Stimulated activated CD4-positive, alpha-beta T cell treated with anti-CD3 and anti-CD28 coated beads, Interleukin-15, amount 100 ng/mL, for 24 hours (primary cell): ENCODE measurements around the gene RNF215.
A peak's percentile ranks its signal among the peaks of the same experiment; 100 is the strongest.

Experiments
- DNase-seq: peaks from one replicate; pipeline ENCODE4 v3.0.0-alpha.2; 2020

Gene RNF215

GRCh38 chr22:30386960-30387827 lies at the start of gene RNF215:
Gene RNF215, minus strand, starts transcription at chr22:30387411. Its CDS starts 98 bp downstream, at chr22:30387313.
- peak; percentile 83 for DNase-seq

GRCh38 chr22:30436196-30436595 lies 49.0 kb upstream of the RNF215 start:
- DNase-seq, result no peak

GRCh38 chr22:30435674-30436126 lies 48.5 kb upstream of the RNF215 start:
- peak; percentile 77 for DNase-seq

- DNase-seq, result no peak
Observed at GRCh38 chr22:30434843-30435242, 47.6 kb upstream of the RNF215 start.

- no peak for DNase-seq
Observed at GRCh38 chr22:30433773-30434172, 46.6 kb upstream of the RNF215 start.

GRCh38 chr22:30433227-30433626 lies 46.0 kb upstream of the RNF215 start:
- DNase-seq, result no peak

GRCh38 chr22:30432520-30432919 lies 45.3 kb upstream of the RNF215 start:
- DNase-seq, result no peak

- DNase-seq, result no peak
Observed at GRCh38 chr22:30432096-30432495, 44.9 kb upstream of the RNF215 start.

GRCh38 chr22:30430933-30431332 lies 43.7 kb upstream of the RNF215 start:
- no peak for DNase-seq

GRCh38 chr22:30429887-30430286 lies 42.7 kb upstream of the RNF215 start:
- no peak for DNase-seq

- no peak for DNase-seq
Observed at GRCh38 chr22:30427871-30428270, 40.7 kb upstream of the RNF215 start.

- DNase-seq, result peak; percentile 95
Observed at GRCh38 chr22:30426388-30427353, 39.5 kb upstream of the RNF215 start.

GRCh38 chr22:30425616-30426387 lies 38.6 kb upstream of the RNF215 start, which contains the start of gene MTFP1:
Gene MTFP1, plus strand, starts transcription at chr22:30425768. Its CDS starts 112 bp downstream, at chr22:30425880.
- DNase-seq, result peak; percentile 67

GRCh38 chr22:30425327-30425615 lies 38.1 kb upstream of the RNF215 start:
- DNase-seq, result no peak

GRCh38 chr22:30424534-30425326 lies 37.5 kb upstream of the RNF215 start:
- DNase-seq, result peak; percentile 38

- peak; percentile 99 for DNase-seq
Observed at GRCh38 chr22:30423959-30424533, 36.8 kb upstream of the RNF215 start.

- DNase-seq, result peak; percentile 75
Observed at GRCh38 chr22:30423301-30423958, 36.2 kb upstream of the RNF215 start.

- peak; percentile 65 for DNase-seq
Observed at GRCh38 chr22:30422481-30423300, 35.5 kb upstream of the RNF215 start.

GRCh38 chr22:30421695-30422480 lies 34.7 kb upstream of the RNF215 start:
- peak; percentile 26 for DNase-seq
